Measurements from ENCODE around the gene RPS6KB2. TPM values are rescaled to one million over a fixed set of nuclear protein-coding genes. Genes with fewer than 3 reads are reported as not detected.

RPS6KB2 gene
- total and polyA plus RNA-seq, 9 of the 15 experiments (the other 6 are each of a cell fraction or from before 2014, with no cell fraction given), result 0.42 to 122 (median 82.6) TPM

DNA sequence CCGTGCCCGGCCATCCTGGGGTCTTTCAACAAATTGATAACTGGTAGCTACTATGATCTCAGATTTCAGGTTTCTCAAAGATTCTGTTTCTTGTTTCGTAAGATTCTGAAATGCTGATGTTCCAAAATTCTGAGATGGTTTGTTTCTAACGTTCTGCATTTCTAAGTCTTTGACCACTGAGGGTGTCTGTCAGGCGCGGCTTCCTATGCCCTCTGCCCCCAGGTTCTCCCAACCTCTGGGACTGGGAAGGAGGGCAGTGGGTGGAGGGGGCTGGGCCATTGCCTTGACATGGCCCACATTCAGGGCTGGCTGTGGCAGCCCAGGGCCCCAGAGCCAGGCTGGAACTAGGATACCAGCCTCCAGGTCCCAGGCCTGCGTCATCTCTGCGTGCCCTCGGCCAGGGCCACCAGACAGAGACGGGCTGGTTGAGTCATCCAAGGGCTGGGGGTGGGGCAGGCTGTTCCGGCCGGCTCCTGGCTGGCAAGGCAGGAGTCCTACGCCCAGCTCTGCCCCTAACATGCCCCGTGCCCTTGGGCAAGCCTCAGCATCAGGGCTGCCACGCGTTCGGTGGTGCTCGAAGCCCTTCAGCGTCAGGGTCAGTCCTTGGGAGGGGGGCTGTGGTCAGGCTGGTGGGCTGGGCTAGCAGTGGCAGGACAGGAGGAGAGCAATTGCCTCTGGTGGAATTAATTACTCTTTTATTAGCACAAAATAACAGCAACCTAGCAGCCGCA is 35.6 kb downstream of the RPS6KB2 start (continued):
- peak; percentile 51 for TF ChIP-seq MAX (CRISPR knock-in tag; IDR thresholded peaks at IDR 0.05)
- TF ChIP-seq ZKSCAN1 (IDR thresholded peaks at IDR 0.05; ENCODE audit: low read depth, low read length), result 0 out of 2 replicates have a peak, but pooled peaks have one; percentile 29
- peak; percentile 91 for TF ChIP-seq JUN (IDR thresholded peaks at IDR 0.05; ENCODE audit: borderline replicate concordance, low read depth, low read length)
- no peak for TF ChIP-seq JUN (CRISPR knock-in tag; IDR thresholded peaks at IDR 0.05; ENCODE audit: borderline replicate concordance)
- peak; percentile 46; the same call in 1 of the 2 replicates for TF ChIP-seq POLR2H (tag; IDR thresholded peaks at IDR 0.05; ENCODE audit: low read depth)
- TF ChIP-seq, protein P1, sequence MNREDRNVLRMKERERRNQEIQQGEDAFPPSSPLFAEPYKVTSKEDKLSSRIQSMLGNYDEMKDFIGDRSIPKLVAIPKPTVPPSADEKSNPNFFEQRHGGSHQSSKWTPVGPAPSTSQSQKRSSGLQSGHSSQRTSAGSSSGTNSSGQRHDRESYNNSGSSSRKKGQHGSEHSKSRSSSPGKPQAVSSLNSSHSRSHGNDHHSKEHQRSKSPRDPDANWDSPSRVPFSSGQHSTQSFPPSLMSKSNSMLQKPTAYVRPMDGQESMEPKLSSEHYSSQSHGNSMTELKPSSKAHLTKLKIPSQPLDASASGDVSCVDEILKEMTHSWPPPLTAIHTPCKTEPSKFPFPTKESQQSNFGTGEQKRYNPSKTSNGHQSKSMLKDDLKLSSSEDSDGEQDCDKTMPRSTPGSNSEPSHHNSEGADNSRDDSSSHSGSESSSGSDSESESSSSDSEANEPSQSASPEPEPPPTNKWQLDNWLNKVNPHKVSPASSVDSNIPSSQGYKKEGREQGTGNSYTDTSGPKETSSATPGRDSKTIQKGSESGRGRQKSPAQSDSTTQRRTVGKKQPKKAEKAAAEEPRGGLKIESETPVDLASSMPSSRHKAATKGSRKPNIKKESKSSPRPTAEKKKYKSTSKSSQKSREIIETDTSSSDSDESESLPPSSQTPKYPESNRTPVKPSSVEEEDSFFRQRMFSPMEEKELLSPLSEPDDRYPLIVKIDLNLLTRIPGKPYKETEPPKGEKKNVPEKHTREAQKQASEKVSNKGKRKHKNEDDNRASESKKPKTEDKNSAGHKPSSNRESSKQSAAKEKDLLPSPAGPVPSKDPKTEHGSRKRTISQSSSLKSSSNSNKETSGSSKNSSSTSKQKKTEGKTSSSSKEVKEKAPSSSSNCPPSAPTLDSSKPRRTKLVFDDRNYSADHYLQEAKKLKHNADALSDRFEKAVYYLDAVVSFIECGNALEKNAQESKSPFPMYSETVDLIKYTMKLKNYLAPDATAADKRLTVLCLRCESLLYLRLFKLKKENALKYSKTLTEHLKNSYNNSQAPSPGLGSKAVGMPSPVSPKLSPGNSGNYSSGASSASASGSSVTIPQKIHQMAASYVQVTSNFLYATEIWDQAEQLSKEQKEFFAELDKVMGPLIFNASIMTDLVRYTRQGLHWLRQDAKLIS (CRISPR knock-in tag; IDR thresholded peaks at IDR 0.05), result no peak
- TF ChIP-seq GATAD2A (IDR thresholded peaks at IDR 0.05), result no peak
- TF ChIP-seq MEF2D (tag; conservative IDR thresholded peaks at IDR 0.05; ENCODE audit: low read depth), result 0 out of 2 replicates have a peak, but pooled peaks have one; percentile 15
- TF ChIP-seq POLR3G (IDR thresholded peaks at IDR 0.05; ENCODE audit: extremely low read depth, insufficient read length, insufficient replicate concordance), result no peak
- TF ChIP-seq ESRRA (IDR thresholded peaks at IDR 0.05; ENCODE audit: borderline replicate concordance, low read depth), result 0 out of 2 replicates have a peak, but pooled peaks have one; percentile 25
- TF ChIP-seq SREBF2 (CRISPR knock-in tag; IDR thresholded peaks at IDR 0.05), result 0 out of 2 replicates have a peak, but pooled peaks have one; percentile 21
- TF ChIP-seq ZNF165 (CRISPR knock-in tag; IDR thresholded peaks at IDR 0.05; ENCODE audit: borderline replicate concordance), result 0 out of 2 replicates have a peak, but pooled peaks have one; percentile 53
- TF ChIP-seq, protein P2, sequence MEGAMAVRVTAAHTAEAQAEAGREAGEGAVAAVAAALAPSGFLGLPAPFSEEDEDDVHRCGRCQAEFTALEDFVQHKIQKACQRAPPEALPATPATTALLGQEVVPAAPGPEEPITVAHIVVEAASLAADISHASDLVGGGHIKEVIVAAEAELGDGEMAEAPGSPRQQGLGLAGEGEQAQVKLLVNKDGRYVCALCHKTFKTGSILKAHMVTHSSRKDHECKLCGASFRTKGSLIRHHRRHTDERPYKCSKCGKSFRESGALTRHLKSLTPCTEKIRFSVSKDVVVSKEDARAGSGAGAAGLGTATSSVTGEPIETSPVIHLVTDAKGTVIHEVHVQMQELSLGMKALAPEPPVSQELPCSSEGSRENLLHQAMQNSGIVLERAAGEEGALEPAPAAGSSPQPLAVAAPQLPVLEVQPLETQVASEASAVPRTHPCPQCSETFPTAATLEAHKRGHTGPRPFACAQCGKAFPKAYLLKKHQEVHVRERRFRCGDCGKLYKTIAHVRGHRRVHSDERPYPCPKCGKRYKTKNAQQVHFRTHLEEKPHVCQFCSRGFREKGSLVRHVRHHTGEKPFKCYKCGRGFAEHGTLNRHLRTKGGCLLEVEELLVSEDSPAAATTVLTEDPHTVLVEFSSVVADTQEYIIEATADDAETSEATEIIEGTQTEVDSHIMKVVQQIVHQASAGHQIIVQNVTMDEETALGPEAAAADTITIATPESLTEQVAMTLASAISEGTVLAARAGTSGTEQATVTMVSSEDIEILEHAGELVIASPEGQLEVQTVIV (CRISPR knock-in tag; IDR thresholded peaks at IDR 0.05; ENCODE audit: borderline replicate concordance), result no peak
- no peak for TF ChIP-seq BRD9 (IDR thresholded peaks at IDR 0.05; ENCODE audit: low read depth, partially characterized antibody)
- TF ChIP-seq ZNF583 (CRISPR knock-in tag; IDR thresholded peaks at IDR 0.05), result peak; percentile 66; the same call in 1 of the 2 replicates
- TF ChIP-seq, protein P3, sequence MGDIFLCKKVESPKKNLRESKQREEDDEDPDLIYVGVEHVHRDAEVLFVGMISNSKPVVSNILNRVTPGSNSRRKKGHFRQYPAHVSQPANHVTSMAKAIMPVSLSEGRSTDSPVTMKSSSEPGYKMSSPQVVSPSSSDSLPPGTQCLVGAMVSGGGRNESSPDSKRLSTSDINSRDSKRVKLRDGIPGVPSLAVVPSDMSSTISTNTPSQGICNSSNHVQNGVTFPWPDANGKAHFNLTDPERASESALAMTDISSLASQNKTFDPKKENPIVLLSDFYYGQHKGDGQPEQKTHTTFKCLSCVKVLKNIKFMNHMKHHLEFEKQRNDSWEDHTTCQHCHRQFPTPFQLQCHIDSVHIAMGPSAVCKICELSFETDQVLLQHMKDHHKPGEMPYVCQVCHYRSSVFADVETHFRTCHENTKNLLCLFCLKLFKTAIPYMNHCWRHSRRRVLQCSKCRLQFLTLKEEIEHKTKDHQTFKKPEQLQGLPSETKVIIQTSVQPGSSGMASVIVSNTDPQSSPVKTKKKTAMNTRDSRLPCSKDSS (IDR thresholded peaks at IDR 0.05; ENCODE audit: low read depth, partially characterized antibody), result no peak
- no peak for TF ChIP-seq RAD51 (IDR thresholded peaks at IDR 0.05; ENCODE audit: borderline replicate concordance, low read depth)
- TF ChIP-seq NFE2 (IDR thresholded peaks at IDR 0.05; ENCODE audit: low read depth), result peak; percentile 35; the same call in 1 of the 2 replicates
- peak; percentile 76 for TF ChIP-seq C11orf30 (IDR thresholded peaks at IDR 0.05; ENCODE audit: low read depth)
- no peak for TF ChIP-seq BCL6 (CRISPR knock-in tag; IDR thresholded peaks at IDR 0.05)
- TF ChIP-seq HDAC6 (IDR thresholded peaks at IDR 0.05; ENCODE audit: low read depth, low read length), result no peak

Data from K562 (cell line).